HG02970 (cell line): Measurements from ENCODE around the gene DNAH1.

Experiments
- ATAC-seq: cut with Tn5 transposase; IDR thresholded peaks from one replicate; pipeline ENCODE4 v1.9.1; 2021; ENCODE audit warnings: mild to moderate bottlenecking, moderate library complexity, moderate number of reproducible peaks; ENCODE audit not compliant: unreplicated experiment, low FRiP score

Gene DNAH1

GRCh38 chr3:52384019-52384761 is 68.1 kb downstream of the DNAH1 start:
- ATAC-seq: no peak

- no peak for ATAC-seq
Measured at GRCh38 chr3:52385157-52385556, 69.0 kb downstream of the DNAH1 start.

- no peak for ATAC-seq
Measured at GRCh38 chr3:52387481-52387880, 71.4 kb downstream of the DNAH1 start.

GRCh38 chr3:52388348-52388821 is 72.3 kb downstream of the DNAH1 start:
- ATAC-seq: no peak

- ATAC-seq: no peak
Measured at GRCh38 chr3:52388933-52389332, 72.8 kb downstream of the DNAH1 start.

- no peak for ATAC-seq
Measured at GRCh38 chr3:52391096-52391495, 75.0 kb downstream of the DNAH1 start.

GRCh38 chr3:52392216-52392930 is 76.3 kb downstream of the DNAH1 start:
- no peak for ATAC-seq

GRCh38 chr3:52393131-52393807 is 77.2 kb downstream of the DNAH1 start:
- no peak for ATAC-seq

GRCh38 chr3:52393959-52394670 is 78.0 kb downstream of the DNAH1 start:
- ATAC-seq: no peak

- ATAC-seq: no peak
Measured at GRCh38 chr3:52394751-52395502, 78.8 kb downstream of the DNAH1 start.

- ATAC-seq: no peak
Measured at GRCh38 chr3:52395503-52395865, 79.4 kb downstream of the DNAH1 start.

DNA sequence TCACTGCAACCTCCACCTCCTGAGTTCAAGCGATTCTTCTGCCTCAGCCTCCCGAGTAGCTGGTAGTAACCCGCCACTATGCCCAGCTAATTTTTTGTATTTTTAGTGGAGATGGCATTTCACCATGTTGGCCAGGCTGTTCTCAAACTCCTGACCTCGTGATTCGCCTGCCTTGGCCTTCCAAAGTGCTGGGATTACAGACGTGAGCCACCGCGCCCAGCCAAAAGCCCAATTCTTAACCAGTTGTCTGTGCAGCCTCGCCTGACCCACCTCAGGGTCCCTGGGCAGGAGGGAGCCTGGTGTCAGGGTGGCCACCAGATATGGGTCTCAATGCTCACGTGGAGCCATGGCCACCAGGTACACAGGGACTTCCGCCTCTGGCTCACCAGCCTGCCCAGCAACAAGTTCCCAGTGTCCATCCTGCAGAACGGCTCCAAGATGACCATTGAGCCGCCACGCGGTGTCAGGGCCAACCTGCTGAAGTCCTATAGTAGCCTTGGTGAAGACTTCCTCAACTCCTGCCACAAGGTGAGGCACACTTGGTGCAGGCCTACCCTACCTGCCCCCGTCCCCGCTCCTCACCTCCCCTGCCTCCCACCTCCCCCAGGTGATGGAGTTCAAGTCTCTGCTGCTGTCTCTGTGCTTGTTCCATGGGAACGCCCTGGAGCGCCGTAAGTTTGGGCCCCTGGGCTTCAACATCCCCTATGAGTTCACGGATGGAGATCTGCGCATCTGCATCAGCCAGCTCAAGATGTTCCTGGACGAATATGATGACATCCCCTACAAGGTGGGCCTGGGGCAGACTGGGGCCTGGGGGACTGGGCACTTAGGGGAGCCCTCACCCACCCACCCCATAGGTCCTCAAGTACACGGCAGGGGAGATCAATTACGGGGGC is 80.1 kb downstream of the DNAH1 start:
- ATAC-seq: no peak

DNA sequence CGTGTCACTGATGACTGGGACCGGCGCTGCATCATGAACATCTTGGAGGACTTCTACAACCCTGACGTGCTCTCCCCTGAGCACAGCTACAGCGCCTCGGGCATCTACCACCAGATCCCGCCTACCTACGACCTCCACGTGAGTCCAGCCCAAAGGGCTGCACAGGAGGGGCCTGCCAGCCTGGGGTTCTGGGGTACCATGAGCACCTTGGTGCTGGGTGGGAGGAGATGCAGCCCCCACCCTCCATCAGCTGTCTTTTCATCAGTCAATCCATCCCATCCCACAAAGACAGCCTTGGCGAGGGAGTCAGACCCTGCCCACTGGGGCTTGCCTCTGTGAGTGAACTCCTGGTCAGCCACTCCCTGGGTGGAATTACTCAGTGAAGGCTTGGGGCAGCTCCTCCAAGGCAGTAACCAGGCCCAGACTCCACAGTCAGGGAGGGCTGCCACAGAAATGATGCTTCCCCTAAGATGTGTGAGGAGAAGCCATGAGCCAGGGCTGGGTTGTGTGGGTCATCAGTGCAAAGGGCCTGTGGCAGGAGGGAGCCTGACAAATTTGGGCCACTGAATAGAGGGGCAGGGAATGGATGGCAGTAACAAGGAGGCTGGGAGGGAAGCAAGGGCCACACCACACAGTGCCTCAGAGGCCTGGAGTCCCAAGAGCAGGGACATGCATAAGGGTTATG is 80.9 kb downstream of the DNAH1 start:
- ATAC-seq: no peak

DNA sequence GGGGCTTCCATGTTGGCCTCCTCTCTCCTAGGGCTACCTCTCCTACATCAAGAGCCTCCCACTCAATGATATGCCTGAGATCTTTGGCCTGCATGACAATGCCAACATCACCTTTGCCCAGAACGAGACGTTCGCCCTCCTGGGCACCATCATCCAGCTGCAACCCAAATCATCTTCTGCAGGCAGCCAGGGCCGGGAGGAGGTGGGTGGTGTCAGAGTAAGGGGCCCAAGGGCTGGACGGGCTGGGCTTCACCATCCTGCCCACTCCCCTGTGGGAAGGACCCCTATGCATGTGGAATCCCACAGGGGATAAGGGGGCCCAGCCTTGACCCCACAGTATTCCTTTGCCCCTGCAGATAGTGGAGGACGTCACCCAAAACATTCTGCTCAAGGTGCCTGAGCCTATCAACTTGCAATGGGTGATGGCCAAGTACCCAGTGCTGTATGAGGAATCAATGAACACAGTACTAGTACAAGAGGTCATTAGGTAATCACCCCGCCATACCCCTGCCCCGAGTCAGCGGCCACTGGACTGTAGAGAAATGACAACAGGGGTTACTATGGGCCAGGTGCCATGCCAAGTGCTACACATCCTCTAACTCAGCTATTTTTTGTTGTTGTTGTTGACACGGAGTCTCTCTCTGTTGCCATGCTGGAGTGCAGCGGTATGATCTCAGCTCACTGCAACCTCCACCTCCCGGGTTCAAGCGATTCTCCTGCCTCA is 81.7 kb downstream of the DNAH1 start:
- no peak for ATAC-seq

DNA sequence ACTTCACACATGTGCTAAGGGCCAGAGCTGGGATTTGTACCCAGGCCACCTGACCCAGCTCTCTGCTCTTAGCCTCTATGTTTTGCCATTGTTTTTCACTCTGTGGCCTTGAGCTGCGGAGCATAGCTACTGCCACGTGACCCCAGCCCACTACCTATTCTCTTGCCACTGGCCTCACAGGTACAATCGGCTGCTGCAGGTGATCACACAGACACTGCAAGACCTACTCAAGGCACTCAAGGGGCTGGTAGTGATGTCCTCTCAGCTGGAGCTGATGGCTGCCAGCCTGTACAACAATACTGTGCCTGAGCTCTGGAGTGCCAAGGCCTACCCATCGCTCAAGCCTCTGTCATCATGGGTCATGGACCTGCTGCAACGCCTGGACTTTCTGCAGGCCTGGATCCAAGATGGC is 82.6 kb downstream of the DNAH1 start:
- no peak for ATAC-seq

DNA sequence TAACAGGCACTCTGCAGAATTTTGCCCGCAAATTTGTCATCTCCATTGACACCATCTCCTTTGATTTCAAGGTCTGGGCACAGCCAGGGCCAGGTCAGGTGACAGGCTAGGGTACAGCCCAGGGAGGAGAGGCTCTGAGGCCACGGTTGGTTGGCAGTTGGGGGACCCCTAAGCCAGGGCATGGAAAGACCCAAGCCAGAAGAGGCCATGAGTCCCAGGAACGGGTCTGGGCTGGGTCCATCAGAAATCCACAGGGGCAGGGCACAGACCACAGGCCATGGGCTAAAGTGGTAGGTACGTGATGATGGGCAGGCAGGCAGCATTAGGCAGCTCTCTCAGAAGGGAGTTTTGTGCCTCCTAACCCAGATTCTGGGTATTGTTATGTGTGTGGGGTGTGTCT is 83.0 kb downstream of the DNAH1 start:
- ATAC-seq: no peak

- ATAC-seq: no peak
Measured at GRCh38 chr3:52399593-52399992, 83.5 kb downstream of the DNAH1 start.

- ATAC-seq: no peak
Measured at GRCh38 chr3:52400275-52400793, 84.2 kb downstream of the DNAH1 start.
